Upper lobe of left lung (tissue), 4 donors: Measurements from ENCODE around the gene CNTRL.

ENCODE experiments used
- CTCF ChIP-seq, 6 experiments: fragments of 450-650 bp in 4 of 6; fragments of 200-600 bp in 2 of 6; sonication (generic) in 2 of 6; IDR thresholded peaks; one replicate each; pipeline ENCODE4 v1.5.1; 2016 to 2019; ENCODE audit warnings: antibody characterized with exemption in 6 of 6
- EP300 ChIP-seq, 4 donors: sonication (generic); formaldehyde crosslinking; IDR thresholded peaks; one replicate each; pipeline ENCODE4 v1.5.1; 2017; ENCODE audit warnings: antibody characterized with exemption in 4 of 4, control low read depth in 2 of 4

GRCh38 chr9:121172726-121173487, 98.2 kb downstream of the CNTRL start:
- TF ChIP-seq CTCF (IDR thresholded peaks at IDR 0.05) (no peak), EP300 (IDR thresholded peaks at IDR 0.05) (no peak)
